Measurements from ENCODE around the gene SLC12A8. TPM values are rescaled to one million over a fixed set of nuclear protein-coding genes. Genes with fewer than 3 reads are reported as not detected.

The SLC12A8 gene
- total RNA-seq, 2 donors from 2014 or later: 20.7 to 33.7 TPM

- no peak for TF ChIP-seq CTCF (IDR thresholded peaks at IDR 0.05)
- Histone ChIP-seq H3K27me3 (no peaks in the 10 kb centered on the region), H3K27ac (no peak overlapping the region), H3K4me3 (no peak overlapping the region), H3K9ac (ENCODE audit: low read depth in 2 of 2, low read length in 2 of 2) (no peak overlapping the region), H3K36me3 (no peaks in the 10 kb centered on the region), H3K9me3 (no peaks in the 10 kb centered on the region), H3K4me1 (no peaks in the 10 kb centered on the region)
- intact Hi-C loops (cut with DNase I): no loop called here
- no peak for DNase-seq
These were observed 17.2 kb upstream of the SLC12A8 start for GRCh38 chr3:125229707-125230106.

DNA sequence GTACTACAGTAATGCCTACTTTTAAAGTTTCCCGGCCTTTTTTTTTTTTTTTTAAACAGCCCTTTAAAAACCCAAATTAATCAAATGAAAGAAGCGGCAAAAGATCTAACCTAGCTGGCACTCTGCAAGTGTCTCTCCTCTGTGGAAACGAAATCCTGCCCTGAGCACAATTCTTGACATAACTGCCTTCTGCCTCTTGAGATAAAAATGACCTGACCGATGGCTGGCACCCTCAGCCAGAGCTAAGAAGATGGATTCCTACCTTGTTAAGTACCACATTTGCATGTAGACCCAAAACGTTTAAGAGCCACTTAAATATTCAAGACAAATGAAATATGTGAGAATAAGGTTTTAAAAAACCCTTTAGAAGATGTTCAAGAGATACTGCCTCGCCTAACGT, 16.6 kb upstream of the SLC12A8 start:
- no peak overlapping the region for H3K27ac ChIP-seq
- intact Hi-C loops (cut with DNase I): no loop called here

GRCh38 chr3:125221831-125222230, 9.3 kb upstream of the SLC12A8 start:
- Histone ChIP-seq H3K27ac (no peak overlapping the region), H3K9me3 (no peaks in the 10 kb centered on the region), H3K4me3 (no peak overlapping the region), H3K4me1 (no peaks in the 10 kb centered on the region), H3K27me3 (no peaks in the 10 kb centered on the region), H3K36me3 (no peaks in the 10 kb centered on the region), H3K9ac (ENCODE audit: low read depth in 2 of 2, low read length in 2 of 2) (no peak overlapping the region)
- TF ChIP-seq CTCF (IDR thresholded peaks at IDR 0.05): no peak
- DNase-seq: no peak
- intact Hi-C loops (cut with DNase I): no loop called here

More for the DNA sequence above, 16.6 kb upstream of the SLC12A8 start:
- no peaks in the 10 kb centered on the region for H3K27me3 ChIP-seq
- no peaks in the 10 kb centered on the region for H3K36me3 ChIP-seq
- H3K4me1 ChIP-seq: no peaks in the 10 kb centered on the region
- H3K9ac ChIP-seq (ENCODE audit: low read depth in 2 of 2, low read length in 2 of 2): no peak overlapping the region
- H3K4me3 ChIP-seq: no peak overlapping the region
- no peaks in the 10 kb centered on the region for H3K9me3 ChIP-seq
- no peak for DNase-seq
- TF ChIP-seq CTCF (IDR thresholded peaks at IDR 0.05): no peak

DNA sequence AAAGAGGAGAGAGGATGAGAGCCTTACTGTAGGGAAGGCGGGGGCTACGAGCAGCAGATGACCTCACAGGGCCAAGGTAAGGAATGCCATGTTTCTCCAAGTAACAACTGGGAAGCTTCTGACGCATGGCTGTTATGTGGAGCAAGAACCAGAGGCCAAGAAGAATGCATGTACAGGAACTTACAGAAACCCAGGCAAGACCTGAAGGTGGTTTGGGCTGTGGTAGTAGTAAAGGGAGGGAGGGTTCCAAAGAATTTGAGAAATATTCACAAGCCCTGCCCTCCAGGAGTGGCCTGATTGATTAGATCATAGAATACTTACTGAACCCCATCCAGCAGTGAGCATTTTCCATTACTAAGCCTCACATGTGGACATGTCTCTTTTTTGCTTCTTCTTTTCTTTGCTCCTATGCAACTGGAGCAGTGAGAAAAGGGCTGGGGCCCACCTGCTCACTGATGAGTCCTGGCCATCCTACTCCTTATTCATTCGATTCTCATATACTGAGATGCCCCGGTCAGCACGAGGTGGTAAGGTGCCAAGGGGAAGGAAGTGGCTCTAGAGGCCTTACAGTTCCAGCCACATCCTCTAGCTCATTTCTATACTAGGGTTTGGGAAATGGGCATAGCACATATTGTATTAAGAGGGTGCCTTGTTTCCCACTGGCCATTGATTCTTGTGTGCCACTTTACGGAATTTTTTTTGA, 8.3 kb upstream of the SLC12A8 start:
- Histone ChIP-seq H3K4me3 (no peak overlapping the region), H3K9ac (ENCODE audit: low read depth in 2 of 2, low read length in 2 of 2) (no peak overlapping the region), H3K36me3 (no peaks in the 10 kb centered on the region), H3K4me1 (no peaks in the 10 kb centered on the region), H3K27me3 (no peaks in the 10 kb centered on the region), H3K27ac (no peak overlapping the region), H3K9me3 (no peaks in the 10 kb centered on the region)
- intact Hi-C loops (cut with DNase I): no loop called here
- no peak for TF ChIP-seq CTCF (IDR thresholded peaks at IDR 0.05)
- no peak for DNase-seq

- Histone ChIP-seq H3K9me3 (no peaks in the 10 kb centered on the region), H3K4me3 (no peak overlapping the region), H3K9ac (ENCODE audit: low read depth in 2 of 2, low read length in 2 of 2) (no peak overlapping the region), H3K27me3 (no peaks in the 10 kb centered on the region), H3K36me3 (no peaks in the 10 kb centered on the region), H3K4me1 (no peaks in the 10 kb centered on the region), H3K27ac (no peak overlapping the region)
- DNase-seq: no peak
- intact Hi-C loops (cut with DNase I): no loop called here
- TF ChIP-seq CTCF (IDR thresholded peaks at IDR 0.05): no peak
These were observed 7.6 kb upstream of the SLC12A8 start for GRCh38 chr3:125220183-125220582.

Data from colonic mucosa (tissue), 4 donors.